A673 (cell line): ENCODE data around the gene TNFAIP8L1.

Experiments used
- EZH2 ChIP-seq: fragments of 200-600 bp; sonication (generic); IDR thresholded peaks from 2 replicates; pipeline ENCODE4 v1.6.1; 2017; ENCODE audit warnings: borderline replicate concordance, low read depth, mild to moderate bottlenecking, mixed read lengths, antibody characterized with exemption, low read length; ENCODE audit not compliant: poor library complexity, severe bottlenecking
- TF ChIP-seq, protein P1 (sequence below): fragments of 300-800, 200-600 bp; sonication (generic); conservative IDR thresholded peaks from 2 replicates; pipeline ENCODE4 v1.5.1; 2017; ENCODE audit warnings: low read depth, mild to moderate bottlenecking, antibody characterized with exemption, low read length, moderate library complexity, mixed read lengths

DNA sequence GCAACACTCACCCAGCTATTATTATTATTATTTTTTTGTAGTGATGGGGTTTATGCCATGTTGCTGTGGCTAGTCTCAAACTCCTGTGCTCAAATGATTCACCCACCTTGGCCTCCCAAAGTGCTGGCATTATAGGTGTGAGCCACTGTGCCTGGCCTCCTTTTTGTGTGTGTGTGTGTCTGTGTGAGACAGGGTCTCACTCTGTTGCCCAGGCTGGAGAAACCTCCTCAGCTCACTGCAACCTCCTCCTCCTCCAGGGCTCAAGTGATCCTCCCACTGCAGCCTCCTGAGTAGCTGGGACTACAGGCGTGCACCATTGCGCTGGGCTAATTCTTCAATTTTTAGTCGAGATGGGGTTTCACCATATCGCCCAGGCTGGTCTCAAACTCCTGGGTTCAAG lies 34.4 kb downstream of the TNFAIP8L1 start:
- TF ChIP-seq, protein P1, sequence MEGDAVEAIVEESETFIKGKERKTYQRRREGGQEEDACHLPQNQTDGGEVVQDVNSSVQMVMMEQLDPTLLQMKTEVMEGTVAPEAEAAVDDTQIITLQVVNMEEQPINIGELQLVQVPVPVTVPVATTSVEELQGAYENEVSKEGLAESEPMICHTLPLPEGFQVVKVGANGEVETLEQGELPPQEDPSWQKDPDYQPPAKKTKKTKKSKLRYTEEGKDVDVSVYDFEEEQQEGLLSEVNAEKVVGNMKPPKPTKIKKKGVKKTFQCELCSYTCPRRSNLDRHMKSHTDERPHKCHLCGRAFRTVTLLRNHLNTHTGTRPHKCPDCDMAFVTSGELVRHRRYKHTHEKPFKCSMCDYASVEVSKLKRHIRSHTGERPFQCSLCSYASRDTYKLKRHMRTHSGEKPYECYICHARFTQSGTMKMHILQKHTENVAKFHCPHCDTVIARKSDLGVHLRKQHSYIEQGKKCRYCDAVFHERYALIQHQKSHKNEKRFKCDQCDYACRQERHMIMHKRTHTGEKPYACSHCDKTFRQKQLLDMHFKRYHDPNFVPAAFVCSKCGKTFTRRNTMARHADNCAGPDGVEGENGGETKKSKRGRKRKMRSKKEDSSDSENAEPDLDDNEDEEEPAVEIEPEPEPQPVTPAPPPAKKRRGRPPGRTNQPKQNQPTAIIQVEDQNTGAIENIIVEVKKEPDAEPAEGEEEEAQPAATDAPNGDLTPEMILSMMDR, result no peak
- TF ChIP-seq EZH2, result no peak
